ENCODE measurements around the gene RNF150. TPM values are rescaled to one million over a fixed set of nuclear protein-coding genes. Genes with fewer than 3 reads are reported as not detected.

Gene RNF150
- total and polyA plus RNA-seq, 9 donors = 7.6 to 43.2 (median 31.2) TPM

GRCh38 chr4:140932501-140933045 is 200.7 kb downstream of the RNF150 start:
- intact Hi-C loops (cut with DNase I) = no loop called here
- H3K9me3 ChIP-seq = no peaks in the 10 kb centered on the region
- H3K4me3 ChIP-seq = no peak overlapping the region
- H3K4me1 ChIP-seq (ENCODE audit: insufficient read depth) = peaks cover 4% of the 10 kb centered on the region
- DNase-seq = no peak
- H3K27ac ChIP-seq = no peak overlapping the region
- no peaks in the 10 kb centered on the region for H3K27me3 ChIP-seq
- WGBS, 3 donors = 94 to 98% (median 96%) methylated on average over 2 of the region's 2 CpGs
- TF ChIP-seq EP300 (IDR thresholded peaks at IDR 0.05) (no peak), POLR2A (IDR thresholded peaks at IDR 0.05) (no peak)
- TF ChIP-seq, protein P1, sequence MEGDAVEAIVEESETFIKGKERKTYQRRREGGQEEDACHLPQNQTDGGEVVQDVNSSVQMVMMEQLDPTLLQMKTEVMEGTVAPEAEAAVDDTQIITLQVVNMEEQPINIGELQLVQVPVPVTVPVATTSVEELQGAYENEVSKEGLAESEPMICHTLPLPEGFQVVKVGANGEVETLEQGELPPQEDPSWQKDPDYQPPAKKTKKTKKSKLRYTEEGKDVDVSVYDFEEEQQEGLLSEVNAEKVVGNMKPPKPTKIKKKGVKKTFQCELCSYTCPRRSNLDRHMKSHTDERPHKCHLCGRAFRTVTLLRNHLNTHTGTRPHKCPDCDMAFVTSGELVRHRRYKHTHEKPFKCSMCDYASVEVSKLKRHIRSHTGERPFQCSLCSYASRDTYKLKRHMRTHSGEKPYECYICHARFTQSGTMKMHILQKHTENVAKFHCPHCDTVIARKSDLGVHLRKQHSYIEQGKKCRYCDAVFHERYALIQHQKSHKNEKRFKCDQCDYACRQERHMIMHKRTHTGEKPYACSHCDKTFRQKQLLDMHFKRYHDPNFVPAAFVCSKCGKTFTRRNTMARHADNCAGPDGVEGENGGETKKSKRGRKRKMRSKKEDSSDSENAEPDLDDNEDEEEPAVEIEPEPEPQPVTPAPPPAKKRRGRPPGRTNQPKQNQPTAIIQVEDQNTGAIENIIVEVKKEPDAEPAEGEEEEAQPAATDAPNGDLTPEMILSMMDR (IDR thresholded peaks at IDR 0.05) = no peak
- no peaks in the 10 kb centered on the region for H3K36me3 ChIP-seq

DNA sequence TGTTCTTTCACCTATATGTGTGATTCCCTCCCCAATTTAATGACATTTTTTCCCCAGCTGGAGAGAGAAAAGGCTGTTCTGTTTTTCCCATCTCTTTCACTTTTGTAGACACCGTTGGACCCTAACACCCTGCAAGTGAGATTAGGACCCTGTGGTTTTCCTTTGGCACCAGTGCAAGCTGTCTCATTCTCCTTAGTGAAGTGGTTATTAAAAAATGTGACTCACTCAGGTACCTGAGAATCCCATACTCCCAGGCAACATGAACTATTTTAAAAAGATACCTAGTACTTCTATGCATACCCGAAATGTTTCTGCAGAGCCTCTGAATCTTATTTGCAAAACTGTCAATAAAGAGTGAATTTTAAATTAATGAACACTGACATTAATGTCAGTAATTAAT is 201.4 kb downstream of the RNF150 start:
- no peak for TF ChIP-seq EP300 (IDR thresholded peaks at IDR 0.05)
- TF ChIP-seq, protein P1 (IDR thresholded peaks at IDR 0.05) = no peak
- TF ChIP-seq POLR2A (IDR thresholded peaks at IDR 0.05) = no peak
- peaks cover 4% of the 10 kb centered on the region for H3K4me1 ChIP-seq (ENCODE audit: insufficient read depth)
- H3K4me3 ChIP-seq = no peak overlapping the region
- DNase-seq = no peak
- no peak overlapping the region for H3K27ac ChIP-seq
- H3K9me3 ChIP-seq = no peaks in the 10 kb centered on the region
- no peaks in the 10 kb centered on the region for H3K36me3 ChIP-seq
- WGBS, 3 donors = 59 to 74% (median 72%) methylated on average over 2 of the region's 2 CpGs
- intact Hi-C loops (cut with DNase I) = no loop called here
- no peaks in the 10 kb centered on the region for H3K27me3 ChIP-seq

GRCh38 chr4:140930557-140930956 is 202.7 kb downstream of the RNF150 start:
- TF ChIP-seq, protein P1 (IDR thresholded peaks at IDR 0.05) = no peak
- TF ChIP-seq EP300 (IDR thresholded peaks at IDR 0.05) = no peak
- no peak for TF ChIP-seq POLR2A (IDR thresholded peaks at IDR 0.05)
- intact Hi-C loops (cut with DNase I) = no loop called here
- DNase-seq = no peak
- Histone ChIP-seq H3K36me3 (no peaks in the 10 kb centered on the region), H3K27me3 (no peaks in the 10 kb centered on the region), H3K27ac (no peak overlapping the region), H3K9me3 (no peaks in the 10 kb centered on the region), H3K4me1 (ENCODE audit: insufficient read depth) (peaks cover 4% of the 10 kb centered on the region), H3K4me3 (no peak overlapping the region)
- 73 to 93% (median 90%) methylated on average over 7 of the region's 7 CpGs for WGBS, 3 donors

DNA sequence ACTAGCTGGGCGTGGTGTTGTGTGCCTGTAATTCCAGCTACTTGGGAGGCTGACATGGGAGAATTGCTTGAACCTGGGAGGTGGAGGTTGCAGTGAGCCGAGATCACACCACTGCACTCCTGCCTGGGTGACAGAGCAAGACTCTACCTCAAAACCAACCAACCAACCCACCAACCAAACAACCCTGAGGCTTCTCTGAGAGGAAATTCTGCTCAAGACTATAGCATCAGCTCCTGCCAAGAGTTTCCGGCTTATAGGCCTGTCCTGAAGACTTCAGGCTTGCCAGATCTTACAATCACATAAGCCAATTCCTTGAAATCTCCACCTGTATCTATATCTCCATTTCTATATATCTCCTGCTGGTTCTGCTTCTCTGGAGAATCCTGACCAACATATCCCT is 203.3 kb downstream of the RNF150 start:
- intact Hi-C loops (cut with DNase I) = no loop called here
- 93 to 96% (median 95%) methylated on average over 3 of the region's 3 CpGs for WGBS, 3 donors
- DNase-seq = no peak
- Histone ChIP-seq H3K4me3 (no peak overlapping the region), H3K4me1 (ENCODE audit: insufficient read depth) (peaks cover 4% of the 10 kb centered on the region), H3K27me3 (no peaks in the 10 kb centered on the region), H3K36me3 (no peaks in the 10 kb centered on the region), H3K27ac (no peak overlapping the region), H3K9me3 (no peaks in the 10 kb centered on the region)
- TF ChIP-seq, protein P1 (IDR thresholded peaks at IDR 0.05) = no peak
- TF ChIP-seq POLR2A (IDR thresholded peaks at IDR 0.05) = no peak
- TF ChIP-seq EP300 (IDR thresholded peaks at IDR 0.05) = no peak
